ENCODE data around the gene MMRN1. TPM values are rescaled to one million over a fixed set of nuclear protein-coding genes. Genes with fewer than 3 reads are reported as not detected.

The MMRN1 gene
- polyA plus RNA-seq, 1 experiment = not detected

GRCh38 chr4:89878611-89879010 is 16.0 kb upstream of the MMRN1 start:
- H3K9me3 ChIP-seq (ENCODE audit: control insufficient read depth, insufficient read depth, low read length) = no peaks in the 10 kb centered on the region
- no peak for DNase-seq (ENCODE audit: low read depth, low spot score)
- ChIA-PET CTCF (interaction anchor here (1.0 to 2.2 kb wide), 4 partner anchors 10 to 393 kb away, joined by 4 to 12 read pairs (median 6); no protein-coding TSS in a partner anchor), POLR2A (no interaction called here)
- no peak overlapping the region for H3K4me3 ChIP-seq (ENCODE audit: low read depth, low read length)
- no peaks in the 10 kb centered on the region for H3K27me3 ChIP-seq (ENCODE audit: control insufficient read depth, insufficient read depth, low read length)
- H3K27ac ChIP-seq (ENCODE audit: low read depth, low read length) = no peak overlapping the region
- TF ChIP-seq CTCF (IDR thresholded peaks at IDR 0.05; ENCODE audit: low read depth, low read length) = no peak

- Histone ChIP-seq H3K27ac (ENCODE audit: low read depth, low read length) (no peak overlapping the region), H3K27me3 (ENCODE audit: control insufficient read depth, insufficient read depth, low read length) (no peaks in the 10 kb centered on the region), H3K9me3 (ENCODE audit: control insufficient read depth, insufficient read depth, low read length) (no peaks in the 10 kb centered on the region), H3K4me3 (ENCODE audit: low read depth, low read length) (no peak overlapping the region)
- TF ChIP-seq CTCF (IDR thresholded peaks at IDR 0.05; ENCODE audit: low read depth, low read length) = no peak
- CTCF ChIA-PET = interaction anchor here (2.1 kb wide), 1 partner anchor 222 kb away, joined by 7 read pairs; no protein-coding TSS in a partner anchor
- DNase-seq (ENCODE audit: low read depth, low spot score) = no peak
- POLR2A ChIA-PET = no interaction called here
Observed at GRCh38 chr4:89879215-89879614, 15.4 kb upstream of the MMRN1 start.

- no peak for TF ChIP-seq CTCF (IDR thresholded peaks at IDR 0.05; ENCODE audit: low read depth, low read length)
- Histone ChIP-seq H3K4me3 (ENCODE audit: low read depth, low read length) (no peak overlapping the region), H3K9me3 (ENCODE audit: control insufficient read depth, insufficient read depth, low read length) (no peaks in the 10 kb centered on the region), H3K27me3 (ENCODE audit: control insufficient read depth, insufficient read depth, low read length) (no peaks in the 10 kb centered on the region), H3K27ac (ENCODE audit: low read depth, low read length) (no peak overlapping the region)
- CTCF ChIA-PET = interaction anchor here (1.7 kb wide), 1 partner anchor 248 kb away, joined by 6 read pairs; no protein-coding TSS in a partner anchor
- POLR2A ChIA-PET = no interaction called here
- no peak for DNase-seq (ENCODE audit: low read depth, low spot score)
Observed at GRCh38 chr4:89889289-89889688, 5.4 kb upstream of the MMRN1 start.

GRCh38 chr4:89897867-89898266 is 3.2 kb downstream of the MMRN1 start:
- ChIA-PET CTCF (interaction anchor here (1.6 kb wide), 1 partner anchor 412 kb away, joined by 3 read pairs; no protein-coding TSS in a partner anchor), POLR2A (no interaction called here)
- no peaks in the 10 kb centered on the region for H3K27me3 ChIP-seq (ENCODE audit: control insufficient read depth, insufficient read depth, low read length)
- H3K4me3 ChIP-seq (ENCODE audit: low read depth, low read length) = no peak overlapping the region
- no peak overlapping the region for H3K27ac ChIP-seq (ENCODE audit: low read depth, low read length)
- no peak for TF ChIP-seq CTCF (IDR thresholded peaks at IDR 0.05; ENCODE audit: low read depth, low read length)
- DNase-seq (ENCODE audit: low read depth, low spot score) = no peak
- no peaks in the 10 kb centered on the region for H3K9me3 ChIP-seq (ENCODE audit: control insufficient read depth, insufficient read depth, low read length)

GRCh38 chr4:89898304-89898716 is 3.7 kb downstream of the MMRN1 start:
- Histone ChIP-seq H3K27ac (ENCODE audit: low read depth, low read length) (no peak overlapping the region), H3K4me3 (ENCODE audit: low read depth, low read length) (no peak overlapping the region), H3K27me3 (ENCODE audit: control insufficient read depth, insufficient read depth, low read length) (no peaks in the 10 kb centered on the region), H3K9me3 (ENCODE audit: control insufficient read depth, insufficient read depth, low read length) (no peaks in the 10 kb centered on the region)
- DNase-seq (ENCODE audit: low read depth, low spot score) = no peak
- ChIA-PET CTCF (interaction anchor here (1.6 kb wide), 1 partner anchor 413 kb away, joined by 3 read pairs; no protein-coding TSS in a partner anchor), POLR2A (no interaction called here)
- no peak for TF ChIP-seq CTCF (IDR thresholded peaks at IDR 0.05; ENCODE audit: low read depth, low read length)

All from AG04450 (cell line).